ENCODE measurements around the gene OSBPL2. TPM values are rescaled to one million over a fixed set of nuclear protein-coding genes. Genes with fewer than 3 reads are reported as not detected.
A peak's percentile ranks its signal among the peaks of the same experiment; 100 is the strongest.

The OSBPL2 gene
- total RNA-seq, 1 experiment from 2014 or later: 115 TPM

DNA sequence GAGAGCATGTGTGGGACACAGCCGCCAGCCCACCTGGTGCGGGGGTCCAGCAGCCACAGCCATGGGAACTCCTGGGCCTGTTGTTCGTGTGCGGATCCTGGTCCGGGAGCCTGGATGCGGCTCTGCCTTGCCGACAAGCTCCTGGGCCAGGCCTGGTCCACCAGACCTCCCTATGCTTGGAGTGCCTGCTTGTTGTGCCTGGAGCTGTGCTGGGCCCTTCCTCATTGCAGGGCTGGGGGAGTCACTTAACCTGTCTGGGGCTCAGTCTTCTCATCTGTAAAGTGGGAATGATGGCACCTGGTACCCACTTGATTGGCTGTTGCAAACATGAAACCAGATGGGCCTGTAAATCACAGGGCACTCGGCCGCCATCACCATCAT is 2.6 kb upstream of the OSBPL2 start:
- H3K36me3 Mint-ChIP-seq (ENCODE audit: insufficient read depth, unreplicated experiment): peaks cover 37% of the 10 kb centered on the region
- TF ChIP-seq, protein P1, sequence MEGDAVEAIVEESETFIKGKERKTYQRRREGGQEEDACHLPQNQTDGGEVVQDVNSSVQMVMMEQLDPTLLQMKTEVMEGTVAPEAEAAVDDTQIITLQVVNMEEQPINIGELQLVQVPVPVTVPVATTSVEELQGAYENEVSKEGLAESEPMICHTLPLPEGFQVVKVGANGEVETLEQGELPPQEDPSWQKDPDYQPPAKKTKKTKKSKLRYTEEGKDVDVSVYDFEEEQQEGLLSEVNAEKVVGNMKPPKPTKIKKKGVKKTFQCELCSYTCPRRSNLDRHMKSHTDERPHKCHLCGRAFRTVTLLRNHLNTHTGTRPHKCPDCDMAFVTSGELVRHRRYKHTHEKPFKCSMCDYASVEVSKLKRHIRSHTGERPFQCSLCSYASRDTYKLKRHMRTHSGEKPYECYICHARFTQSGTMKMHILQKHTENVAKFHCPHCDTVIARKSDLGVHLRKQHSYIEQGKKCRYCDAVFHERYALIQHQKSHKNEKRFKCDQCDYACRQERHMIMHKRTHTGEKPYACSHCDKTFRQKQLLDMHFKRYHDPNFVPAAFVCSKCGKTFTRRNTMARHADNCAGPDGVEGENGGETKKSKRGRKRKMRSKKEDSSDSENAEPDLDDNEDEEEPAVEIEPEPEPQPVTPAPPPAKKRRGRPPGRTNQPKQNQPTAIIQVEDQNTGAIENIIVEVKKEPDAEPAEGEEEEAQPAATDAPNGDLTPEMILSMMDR (IDR thresholded peaks at IDR 0.05; ENCODE audit: unreplicated experiment): no peak
- H3K27ac Mint-ChIP-seq (ENCODE audit: unreplicated experiment): no peak overlapping the region
- no peak for DNase-seq
- CTCF ChIA-PET: no interaction called here
- intact Hi-C loops (cut with micrococcal nuclease; ENCODE audit: unreplicated experiment): no loop called here
- H3K4me1 Mint-ChIP-seq (ENCODE audit: low read depth, unreplicated experiment): peaks cover 40% of the 10 kb centered on the region
- H3K27me3 Mint-ChIP-seq (ENCODE audit: unreplicated experiment): peaks cover 13% of the 10 kb centered on the region
- no peaks in the 10 kb centered on the region for H3K9me3 Mint-ChIP-seq (ENCODE audit: low read depth, unreplicated experiment)
- no peak overlapping the region for H3K4me3 Mint-ChIP-seq (ENCODE audit: low read depth, unreplicated experiment)
- no TSS peak for BruUV-seq (replicated peaks)

DNA sequence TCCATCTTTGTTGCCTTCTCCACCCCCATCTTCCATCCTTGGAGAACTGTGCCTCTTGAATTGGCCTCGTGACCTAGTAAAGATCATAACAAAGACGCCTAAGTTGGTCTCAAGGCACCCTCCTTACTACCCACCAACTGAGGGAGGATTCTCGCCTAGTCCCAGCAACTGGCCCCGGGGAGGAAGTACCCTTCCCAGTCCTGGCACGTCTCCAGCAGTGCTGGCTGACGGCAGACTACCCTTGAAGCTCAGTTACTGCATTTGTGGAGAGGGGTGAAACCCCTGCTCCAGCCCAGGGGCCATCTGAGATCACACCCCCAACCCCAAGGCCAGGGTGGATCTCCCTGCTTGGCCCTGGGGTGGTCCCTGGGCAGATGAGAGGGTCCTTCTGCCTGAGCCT is 2.1 kb upstream of the OSBPL2 start:
- peaks cover 40% of the 10 kb centered on the region for H3K36me3 Mint-ChIP-seq (ENCODE audit: insufficient read depth, unreplicated experiment)
- no peak overlapping the region for H3K27ac Mint-ChIP-seq (ENCODE audit: unreplicated experiment)
- H3K9me3 Mint-ChIP-seq (ENCODE audit: low read depth, unreplicated experiment): no peaks in the 10 kb centered on the region
- no peak overlapping the region for H3K4me3 Mint-ChIP-seq (ENCODE audit: low read depth, unreplicated experiment)
- intact Hi-C loops (cut with micrococcal nuclease; ENCODE audit: unreplicated experiment): no loop called here
- H3K27me3 Mint-ChIP-seq (ENCODE audit: unreplicated experiment): peaks cover 13% of the 10 kb centered on the region
- CTCF ChIA-PET: interaction anchor here (0.6 kb wide), 2 partner anchors 67 to 1843 kb away, joined by 3 to 7 read pairs; partner anchors contain the start of gene RGS19
- TF ChIP-seq, protein P1 (IDR thresholded peaks at IDR 0.05; ENCODE audit: unreplicated experiment): no peak
- H3K4me1 Mint-ChIP-seq (ENCODE audit: low read depth, unreplicated experiment): peaks cover 45% of the 10 kb centered on the region
- no peak for DNase-seq
- no TSS peak for BruUV-seq (replicated peaks)

DNA sequence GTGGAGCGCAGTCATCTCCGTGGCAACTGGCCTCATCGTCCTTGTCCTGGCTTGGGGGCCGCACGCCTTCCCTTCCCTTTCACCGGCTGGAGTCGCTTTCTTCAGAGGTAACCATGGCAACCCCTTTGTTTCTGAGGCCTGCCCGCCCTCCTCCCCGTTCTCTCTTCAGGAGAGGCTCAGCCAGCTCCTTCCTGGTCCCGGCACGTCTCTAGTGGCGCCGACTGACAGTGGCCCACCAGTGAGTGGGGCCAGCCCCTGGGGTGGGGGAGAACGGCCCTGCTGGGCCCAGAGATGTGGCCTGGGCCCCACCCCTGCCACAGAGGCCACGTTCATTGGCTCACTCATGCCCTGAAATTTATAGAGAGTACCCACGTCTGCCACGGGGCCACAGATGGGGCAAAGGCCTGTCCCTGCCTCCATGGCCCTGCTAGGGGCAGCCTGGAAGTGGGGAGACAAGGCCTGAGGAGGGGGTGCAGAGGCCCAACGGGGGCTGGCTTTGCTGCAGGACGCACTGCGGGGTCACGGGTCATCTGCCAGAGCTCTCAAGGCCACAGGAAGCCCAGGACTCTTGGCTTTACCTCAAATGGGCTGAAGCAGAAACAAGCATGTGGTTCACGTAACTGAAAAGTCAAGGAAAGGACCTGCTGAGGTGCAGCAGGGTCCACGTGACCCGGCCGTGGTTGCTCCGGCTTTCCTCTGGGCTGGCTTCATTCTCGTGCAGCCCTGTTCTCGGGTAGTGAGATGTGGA is 1.4 kb upstream of the OSBPL2 start:
- intact Hi-C loops (cut with micrococcal nuclease; ENCODE audit: unreplicated experiment): no loop called here
- CTCF ChIA-PET: interaction anchor here (0.6 kb wide), 2 partner anchors 68 to 1842 kb away, joined by 3 to 7 read pairs; partner anchors contain the start of gene RGS19
- H3K27ac Mint-ChIP-seq (ENCODE audit: unreplicated experiment): no peak overlapping the region
- peaks cover 45% of the 10 kb centered on the region for H3K36me3 Mint-ChIP-seq (ENCODE audit: insufficient read depth, unreplicated experiment)
- H3K27me3 Mint-ChIP-seq (ENCODE audit: unreplicated experiment): peaks cover 13% of the 10 kb centered on the region
- no peak for DNase-seq
- TF ChIP-seq, protein P1 (IDR thresholded peaks at IDR 0.05; ENCODE audit: unreplicated experiment): no peak
- no peaks in the 10 kb centered on the region for H3K9me3 Mint-ChIP-seq (ENCODE audit: low read depth, unreplicated experiment)
- peaks cover 52% of the 10 kb centered on the region for H3K4me1 Mint-ChIP-seq (ENCODE audit: low read depth, unreplicated experiment)
- H3K4me3 Mint-ChIP-seq (ENCODE audit: low read depth, unreplicated experiment): no peak overlapping the region
- BruUV-seq (replicated peaks): no TSS peak

DNA sequence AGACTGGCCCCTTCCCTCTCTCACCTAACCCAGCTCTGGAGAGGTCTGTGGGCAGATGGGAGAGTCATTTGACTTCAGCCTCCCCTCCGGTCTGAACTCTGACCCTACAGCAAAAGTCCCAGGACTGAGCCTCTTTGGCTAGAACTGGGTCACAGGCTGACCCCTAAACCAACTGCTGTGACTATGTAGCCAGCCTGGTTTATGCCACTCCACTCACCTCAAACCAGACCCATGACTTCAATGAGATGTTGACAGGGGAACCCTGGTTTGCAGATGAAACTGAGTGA is 864 bp upstream of the OSBPL2 start:
- TF ChIP-seq, protein P1 (IDR thresholded peaks at IDR 0.05; ENCODE audit: unreplicated experiment): no peak
- peaks cover 45% of the 10 kb centered on the region for H3K36me3 Mint-ChIP-seq (ENCODE audit: insufficient read depth, unreplicated experiment)
- peak overlapping the region; percentile 94 for H3K27ac Mint-ChIP-seq (ENCODE audit: unreplicated experiment)
- no TSS peak for BruUV-seq (replicated peaks)
- H3K4me1 Mint-ChIP-seq (ENCODE audit: low read depth, unreplicated experiment): peaks cover 52% of the 10 kb centered on the region
- H3K9me3 Mint-ChIP-seq (ENCODE audit: low read depth, unreplicated experiment): no peaks in the 10 kb centered on the region
- CTCF ChIA-PET: no interaction called here
- no peak for DNase-seq
- peak overlapping the region; percentile 88 for H3K4me3 Mint-ChIP-seq (ENCODE audit: low read depth, unreplicated experiment)
- intact Hi-C loops (cut with micrococcal nuclease; ENCODE audit: unreplicated experiment): no loop called here
- H3K27me3 Mint-ChIP-seq (ENCODE audit: unreplicated experiment): peaks cover 13% of the 10 kb centered on the region

Data from Calu3 (cell line).